CD4-positive, alpha-beta T cell treated with Interleukin-2 at 100 ng/mL for 4 hours (primary cell): ENCODE measurements around the gene MASTL.
A peak's percentile ranks its signal among the peaks of the same experiment; 100 is the strongest.

Experiments
- DNase-seq: peaks from one replicate; pipeline ENCODE4 v3.0.0-alpha.2; 2020; ENCODE audit warnings: low spot score

The MASTL gene

GRCh38 chr10:27225642-27226257 is 70.6 kb downstream of the MASTL start:
- peak; percentile 25 for DNase-seq

- DNase-seq: no peak
Observed at GRCh38 chr10:27230022-27230421, 74.9 kb downstream of the MASTL start.

GRCh38 chr10:27235706-27236105 is 80.6 kb downstream of the MASTL start:
- no peak for DNase-seq
